Mammary microvascular endothelial cell (primary cell): Measurements from ENCODE around the gene PWP2. TPM values are rescaled to one million over a fixed set of nuclear protein-coding genes. Genes with fewer than 3 reads are reported as not detected.

Experiments used
- total RNA-seq: library from RNA; depleted of rRNA; stranded (reverse); fragments of >200 nt; gene quantifications from 2 replicates; pipeline ENCODE4 v1.2.3, GENCODE V29; 2015

PWP2 gene
- 22.5 and 25.5 TPM in 2 replicates for total RNA-seq

DNA sequence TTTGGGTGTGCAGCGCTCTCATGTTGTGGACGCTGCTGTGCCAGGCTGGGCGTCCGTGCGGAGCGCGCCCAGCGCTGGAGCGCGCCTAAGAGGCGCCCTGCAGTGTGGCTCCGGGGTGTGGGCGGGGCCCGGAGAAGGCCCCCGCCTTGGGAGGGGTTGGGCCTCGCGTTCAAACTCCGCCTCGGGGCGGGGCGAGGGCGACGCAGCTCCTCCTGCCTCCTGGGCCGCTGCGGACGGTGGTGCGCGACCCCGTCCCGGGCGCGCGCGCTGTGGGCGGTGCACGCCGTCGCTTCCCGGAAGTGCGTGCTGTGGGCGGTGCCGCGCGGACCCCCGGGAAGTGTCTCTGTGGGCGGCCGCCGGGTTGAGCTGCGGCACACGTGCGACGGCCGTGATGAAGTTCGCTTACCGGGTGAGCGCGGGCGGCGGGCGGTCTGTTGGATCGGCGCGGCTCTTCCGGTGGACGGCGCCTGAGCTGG is at the start of gene PWP2:
Gene PWP2, plus strand, starts transcription at position 374 of the 476 bp plus-strand sequence. Its CDS starts 18 bp downstream, at position 392.

Other genes with a start within 250 kb of the PWP2 start
- gene AGPAT3, start 242.2 kb upstream of the PWP2 start, total RNA-seq, result 51.2 and 60.2 TPM in 2 replicates
- 17.1 and 18.4 TPM in 2 replicates for gene TRAPPC10, start 95.1 kb upstream of the PWP2 start, total RNA-seq
- 20.4 and 26.8 TPM in 2 replicates for gene GATD3, start 26.3 kb downstream of the PWP2 start, total RNA-seq
- 0.67 and 1.0 TPM in 2 replicates for gene ICOSLG, start 133.5 kb downstream of the PWP2 start, total RNA-seq
- not detected in 2 replicates for gene DNMT3L, start 154.5 kb downstream of the PWP2 start, total RNA-seq
- 0.15 TPM in 1 of 2 replicates, not detected in the other for gene AIRE, start 178.5 kb downstream of the PWP2 start, total RNA-seq
- 137 and 166 TPM in 2 replicates for gene PFKL, start 192.7 kb downstream of the PWP2 start, total RNA-seq
- 10.6 and 11.7 TPM in 2 replicates for gene CFAP410, start 232.0 kb downstream of the PWP2 start, total RNA-seq
- gene TRPM2, start 246.2 kb downstream of the PWP2 start, total RNA-seq, result 18.1 and 18.3 TPM in 2 replicates